Measurements from ENCODE around the gene KRTAP12-1.
"Not testable (repeated sequence)": the region's sequence is repeated elsewhere in the genome, so short reads cannot be mapped to it uniquely, and the experiment has no call there.

The KRTAP12-1 gene

DNA sequence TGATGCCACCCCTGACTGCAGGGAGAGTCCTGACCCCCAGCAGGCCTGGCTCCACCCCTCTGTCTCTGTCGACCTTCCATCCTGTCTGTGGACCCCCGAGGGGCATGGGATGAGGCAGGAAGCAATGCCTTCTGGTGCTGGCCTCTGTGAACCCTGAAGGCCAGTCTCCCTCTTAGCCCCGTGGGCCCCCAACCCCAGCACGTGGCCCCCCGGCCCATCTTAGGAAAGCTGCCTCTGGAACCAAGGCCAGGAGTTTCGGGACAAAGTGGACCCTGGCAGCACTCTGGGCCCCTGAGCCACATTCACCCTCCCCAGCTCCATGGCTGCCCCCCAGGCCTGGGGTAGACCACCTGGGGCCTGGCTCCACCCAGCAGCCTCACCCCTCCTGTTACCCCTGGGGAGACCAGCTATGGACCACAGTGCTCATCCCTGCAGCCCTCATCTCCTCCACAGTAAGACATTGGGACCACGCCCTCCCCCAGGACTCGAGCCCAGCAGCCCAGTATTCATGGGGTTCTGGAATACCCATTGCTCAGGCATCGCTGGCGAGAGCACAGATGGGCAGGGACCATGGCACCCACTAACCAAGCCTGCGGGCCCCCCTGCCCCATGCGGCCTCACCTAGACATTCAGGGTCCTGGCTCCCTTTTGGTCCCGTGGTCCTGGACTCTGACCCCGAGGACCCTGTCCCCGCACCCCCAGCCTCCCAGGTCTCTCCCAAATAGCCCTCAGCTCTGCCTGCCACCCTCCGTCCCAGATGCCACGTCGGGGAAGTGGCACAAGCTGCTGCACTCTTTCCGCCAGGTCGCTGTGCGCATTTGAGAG is 43.2 kb downstream of the KRTAP12-1 start:
- DNase-seq: not testable (repeated sequence)

DNA sequence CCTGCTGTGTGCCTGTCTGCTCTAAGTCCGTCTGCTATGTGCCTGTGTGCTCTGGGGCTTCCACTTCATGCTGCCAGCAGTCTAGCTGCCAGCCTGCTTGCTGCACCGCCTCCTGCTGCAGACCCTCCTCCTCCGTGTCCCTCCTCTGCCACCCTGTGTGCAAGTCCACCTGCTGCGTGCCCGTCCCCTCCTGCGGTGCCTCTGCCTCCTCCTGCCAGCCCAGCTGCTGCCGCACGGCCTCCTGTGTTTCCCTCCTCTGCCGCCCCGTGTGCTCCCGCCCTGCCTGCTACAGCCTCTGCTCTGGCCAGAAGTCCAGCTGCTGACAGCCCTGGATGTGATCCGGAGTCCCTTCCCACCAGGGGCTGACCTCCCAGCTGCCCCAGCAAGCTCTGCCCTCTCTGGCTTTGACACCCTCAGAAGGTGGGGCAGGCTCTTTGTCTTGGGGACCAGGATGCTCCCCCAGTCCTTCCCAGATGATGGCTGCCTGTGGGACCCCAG is 44.1 kb downstream of the KRTAP12-1 start:
- DNase-seq: not testable (repeated sequence)

DNA sequence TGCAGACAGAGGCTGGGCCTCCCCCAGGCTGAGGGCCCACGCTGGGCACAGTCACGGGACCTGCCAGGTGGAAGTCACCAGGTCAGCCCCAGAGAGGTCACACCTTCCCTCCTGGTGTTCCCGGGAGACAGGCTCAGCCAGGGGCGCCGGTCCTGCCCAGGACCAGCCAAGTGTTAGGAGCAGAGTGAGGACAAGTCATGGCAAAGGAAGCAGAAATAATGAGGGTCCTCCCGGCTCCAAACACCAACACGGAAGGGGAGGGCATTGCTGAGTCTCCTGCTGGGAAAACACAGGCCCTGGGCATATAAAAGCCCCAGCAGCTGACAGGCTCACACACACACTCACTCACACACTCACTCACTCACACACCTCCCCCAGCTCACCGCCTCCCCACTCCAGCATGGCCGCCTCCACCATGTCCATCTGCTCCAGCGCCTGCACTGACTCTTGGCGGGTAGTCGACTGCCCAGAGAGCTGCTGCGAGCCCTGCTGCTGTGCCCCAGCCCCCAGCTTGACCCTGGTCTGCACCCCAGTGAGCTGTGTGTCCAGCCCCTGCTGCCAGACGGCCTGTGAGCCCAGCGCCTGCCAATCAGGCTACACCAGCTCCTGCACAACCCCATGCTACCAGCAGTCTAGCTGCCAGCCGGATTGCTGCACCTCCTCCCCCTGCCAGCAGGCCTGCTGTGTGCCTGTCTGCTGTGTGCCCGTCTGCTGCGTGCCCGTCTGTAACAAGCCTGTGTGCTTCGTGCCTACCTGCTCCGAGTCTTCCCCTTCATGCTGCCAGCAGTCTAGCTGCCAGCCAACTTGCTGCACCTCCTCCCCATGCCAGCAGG is 44.7 kb downstream of the KRTAP12-1 start, which contains the start of gene KRTAP10-10:
KRTAP10-10 (plus strand) TSS at position 339 of the 833 bp plus-strand sequence; CDS start at position 401, 62 bp downstream.
- no peak for DNase-seq

DNA sequence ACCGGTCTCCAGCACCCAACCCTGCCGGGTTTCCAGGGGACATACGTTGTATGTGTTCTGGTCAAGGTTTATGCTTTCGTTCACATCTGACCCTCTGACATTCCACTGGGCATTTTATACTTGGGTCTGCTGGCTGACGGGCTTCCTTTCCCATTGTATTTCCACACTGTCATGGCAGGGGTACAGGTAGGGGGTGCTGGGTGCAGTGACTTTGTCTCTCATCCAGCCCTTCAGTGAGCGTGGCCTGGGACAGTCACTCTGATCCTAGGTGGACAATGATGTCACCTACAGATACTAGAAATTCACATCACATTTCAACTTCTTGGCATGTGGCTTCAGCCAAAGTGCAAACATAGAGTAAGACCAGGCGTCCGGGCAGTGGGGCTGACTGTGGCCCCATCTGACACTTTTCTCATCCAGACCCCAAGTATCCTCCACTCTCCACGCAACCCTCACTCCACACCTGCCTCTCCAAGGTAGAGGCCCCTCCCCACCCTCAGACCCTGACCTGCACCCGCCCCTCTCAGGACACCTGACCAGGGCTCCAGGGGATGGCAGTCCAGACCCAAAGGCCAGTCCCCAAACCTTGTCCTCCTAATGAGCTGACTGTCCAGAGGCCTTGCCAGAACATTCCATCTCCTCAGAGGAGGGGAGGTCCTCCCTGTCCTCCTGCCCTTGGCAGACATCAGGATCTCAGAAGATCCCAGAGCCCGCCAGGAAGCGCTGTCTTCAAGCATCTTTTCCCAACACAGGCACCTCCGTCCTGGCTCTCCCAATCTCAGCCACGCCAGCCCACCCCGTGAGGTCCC is 45.5 kb downstream of the KRTAP12-1 start:
- DNase-seq: no peak

DNA sequence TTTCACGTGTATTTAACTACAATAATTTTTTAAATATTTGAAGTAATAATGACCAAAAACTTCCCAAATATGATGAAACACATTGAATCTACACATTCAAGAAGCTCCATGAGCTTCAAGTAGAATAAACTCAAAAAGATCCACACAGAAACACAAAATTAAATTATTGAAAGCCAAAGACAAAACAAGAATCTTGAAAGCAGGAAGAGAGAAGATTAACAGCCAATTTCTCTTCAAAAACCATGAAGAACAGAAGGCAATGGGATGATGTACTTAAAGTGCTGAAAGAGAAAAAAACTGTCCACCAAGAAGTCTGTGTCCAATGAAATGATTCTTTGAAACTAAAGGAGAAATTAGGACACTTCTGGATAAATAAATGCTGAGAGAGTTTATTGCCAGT is 49.9 kb downstream of the KRTAP12-1 start:
- DNase-seq: no peak
